WTC11 (cell line): ENCODE data around the gene RNASE4. TPM values are rescaled to one million over a fixed set of nuclear protein-coding genes. Genes with fewer than 3 reads are reported as not detected.
"Not testable (repeated sequence)": the region's sequence is repeated elsewhere in the genome, so short reads cannot be mapped to it uniquely, and the experiment has no call there.

Experiments
- ATAC-seq: fragments of 200-7000 bp; cut with Tn5 transposase; 2 replicates; pipeline ENCODE4 v1.10.0; 2021; ENCODE audit warnings: mild to moderate bottlenecking, moderate library complexity
- CTCF ChIA-PET: fragments of 300-600 bp; sonication (Branson Sonifier 250); formaldehyde crosslinking; loops from one replicate; lab custom pipeline; 2021; ENCODE audit warnings: antibody characterized with exemption; lab: Charles Lee
- POLR2A ChIA-PET: fragments of 350-600 bp; sonication (Branson Sonifier 250); formaldehyde crosslinking; loops from one replicate; lab custom pipeline; 2021; ENCODE audit warnings: antibody characterized with exemption; lab: Charles Lee
- DNase-seq: peaks from one replicate; pipeline ENCODE4 v3.0.0; 2021; ENCODE audit warnings: low spot score
- H3K27ac Mint-ChIP-seq: 2 replicates; pipeline ENCODE4 v1.8.0; 2021; ENCODE audit warnings: mixed read lengths
- H3K27me3 Mint-ChIP-seq: 2 replicates; pipeline ENCODE4 v1.8.0; 2021; ENCODE audit warnings: low read depth, mild to moderate bottlenecking, moderate library complexity, mixed read lengths
- H3K36me3 Mint-ChIP-seq: 2 replicates; pipeline ENCODE4 v1.8.0; 2021; ENCODE audit warnings: mixed read lengths
- H3K4me1 Mint-ChIP-seq: 2 replicates; pipeline ENCODE4 v1.8.0; 2022; ENCODE audit warnings: mixed read lengths
- H3K4me3 Mint-ChIP-seq: 2 replicates; pipeline ENCODE4 v1.8.0; 2021; ENCODE audit warnings: mild to moderate bottlenecking, moderate library complexity, mixed read lengths
- H3K9me3 Mint-ChIP-seq: 2 replicates; pipeline ENCODE4 v1.8.0; 2021; ENCODE audit warnings: mixed read lengths
- GABPB1 ChIP-seq: sonication (generic); formaldehyde crosslinking; IDR thresholded peaks from 2 replicates; pipeline ENCODE4 v1.8.1; 2023; ENCODE audit warnings: mild to moderate bottlenecking, missing genetic modification reagents
- SMAD4 ChIP-seq: sonication (generic); formaldehyde crosslinking; IDR thresholded peaks from 2 replicates; pipeline ENCODE4 v1.8.0; 2022; ENCODE audit warnings: mild to moderate bottlenecking, missing genetic modification reagents
- ZNF138 ChIP-seq: sonication (generic); formaldehyde crosslinking; conservative IDR thresholded peaks from 2 replicates; pipeline ENCODE4 v1.8.1; 2022; ENCODE audit warnings: mild to moderate bottlenecking, moderate library complexity, missing genetic modification reagents
- ZNF671 ChIP-seq: fragments of 250-450 bp; sonication (Bioruptor Pico); IDR thresholded peaks from 2 replicates; pipeline ENCODE4 v1.8.0; 2021; ENCODE audit warnings: mild to moderate bottlenecking
- total RNA-seq: library from RNA; stranded (reverse); gene quantifications from 3 replicates; pipeline ENCODE4 v1.2.3, GENCODE V29; 2021
- TF ChIP-seq, protein P1 (sequence below): sonication (generic); formaldehyde crosslinking; IDR thresholded peaks from 2 replicates; pipeline ENCODE4 v1.8.0; 2022; ENCODE audit warnings: missing genetic modification reagents
- TF ChIP-seq, protein P2 (sequence below): sonication (generic); formaldehyde crosslinking; IDR thresholded peaks from 2 replicates; pipeline ENCODE4 v1.8.1; 2023; ENCODE audit warnings: mild to moderate bottlenecking, moderate library complexity, missing genetic modification reagents
- TF ChIP-seq, protein P3 (sequence below): fragments of 250-450 bp; sonication (Bioruptor Pico); IDR thresholded peaks from 2 replicates; pipeline ENCODE4 v2.1.2; 2022; ENCODE audit warnings: mild to moderate bottlenecking, moderate library complexity
- TF ChIP-seq, protein P4 (sequence below): sonication (generic); formaldehyde crosslinking; IDR thresholded peaks from 2 replicates; pipeline ENCODE4 v1.8.0; 2023; ENCODE audit warnings: missing genetic modification reagents, mild to moderate bottlenecking, borderline replicate concordance
- TF ChIP-seq, protein P5 (sequence below): sonication (generic); formaldehyde crosslinking; IDR thresholded peaks from 2 replicates; pipeline ENCODE4 v1.8.0; 2023; ENCODE audit warnings: missing genetic modification reagents
- TF ChIP-seq, protein P6 (sequence below): fragments of 250-450 bp; sonication (Bioruptor Pico); IDR thresholded peaks from 2 replicates; pipeline ENCODE4 v1.9.0; 2021; ENCODE audit warnings: mild to moderate bottlenecking
- TF ChIP-seq, protein P7 (sequence below): sonication (generic); formaldehyde crosslinking; IDR thresholded peaks from 2 replicates; pipeline ENCODE4 v1.8.1; 2023; ENCODE audit warnings: mild to moderate bottlenecking, missing genetic modification reagents, moderate library complexity

The RNASE4 gene
- total RNA-seq, 1 experiment from 2014 or later = 2.8 TPM

DNA sequence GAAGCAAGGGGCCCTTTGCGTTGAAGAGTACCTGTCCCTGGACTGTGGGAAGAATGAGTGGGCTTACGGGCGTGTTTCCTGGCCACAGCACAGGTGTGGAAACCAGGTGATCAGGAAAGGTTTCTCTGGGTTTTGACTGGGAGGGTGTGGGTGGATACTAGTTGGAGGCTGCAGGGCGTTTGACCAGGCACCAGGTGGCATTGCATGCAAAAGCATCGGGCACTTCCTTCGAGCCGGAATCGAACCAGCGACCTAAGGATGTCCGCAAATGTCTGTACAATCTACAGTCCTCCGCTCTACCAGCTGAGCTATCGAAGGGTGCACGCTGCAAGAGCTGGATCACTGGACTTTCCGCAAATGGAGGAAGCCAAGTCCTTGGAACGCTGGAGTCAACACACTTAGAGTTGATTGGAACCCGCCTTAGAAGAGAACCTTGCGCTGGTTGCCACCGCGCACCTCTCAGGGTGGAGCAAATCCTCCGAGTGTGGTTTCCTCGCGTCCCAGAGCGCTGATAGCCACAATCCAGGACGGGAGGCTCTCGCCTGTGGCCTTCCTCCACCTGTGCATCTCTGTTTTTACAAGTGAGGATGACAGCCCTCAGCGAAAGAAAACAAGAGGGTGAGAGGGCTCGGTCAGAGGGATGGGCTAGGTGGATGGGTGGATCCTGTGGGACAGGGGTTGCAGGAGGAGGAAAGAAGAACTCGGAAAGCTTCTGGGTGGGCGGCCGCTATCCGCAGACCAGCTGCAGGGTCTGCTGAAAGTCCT is 21.2 kb upstream of the RNASE4 start:
- CTCF ChIA-PET = interaction anchor here (0.6 to 4.2 kb wide), 16 partner anchors 10 to 406 kb away, joined by 3 to 78 read pairs (median 5); partner anchors contain the start of gene RNASE4
- no peak overlapping the region for H3K27ac Mint-ChIP-seq

DNA sequence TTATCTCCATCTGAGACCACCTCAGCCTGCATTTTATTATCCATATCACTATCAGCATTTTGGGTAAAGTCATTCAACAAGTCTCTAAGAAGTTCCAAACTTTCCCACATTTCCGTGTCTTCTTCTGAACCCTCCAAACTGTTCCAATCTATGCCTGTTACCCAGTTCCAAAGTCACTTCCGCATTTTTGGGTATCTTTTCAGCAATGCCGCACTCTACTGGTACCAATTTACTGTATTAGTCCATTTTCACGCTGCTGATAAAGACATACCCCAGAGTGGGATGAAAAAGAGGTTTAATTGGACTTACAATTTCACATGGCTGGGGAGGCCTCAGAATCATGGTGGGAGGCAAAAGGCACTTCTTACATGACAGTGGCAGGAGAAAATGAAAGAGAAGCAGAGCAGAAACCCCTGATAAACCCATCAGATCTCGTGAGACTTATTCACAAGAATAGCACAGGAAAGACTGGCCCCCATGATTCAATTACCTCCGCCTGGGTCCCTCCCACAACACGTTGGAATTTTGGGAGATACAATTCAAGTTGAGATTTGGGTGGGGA is 17.9 kb upstream of the RNASE4 start:
- H3K36me3 Mint-ChIP-seq, H3K4me3 Mint-ChIP-seq, H3K4me1 Mint-ChIP-seq, H3K9me3 Mint-ChIP-seq, POLR2A ChIA-PET, H3K27ac Mint-ChIP-seq, DNase-seq, ATAC-seq: not testable (repeated sequence)
- CTCF ChIA-PET = interaction anchor here (4.2 kb wide), 1 partner anchor 16 kb away, joined by 78 read pairs; the partner anchor contains the start of gene RNASE4
- peaks cover 33% of the 10 kb centered on the region for H3K27me3 Mint-ChIP-seq

More for the DNA sequence above, 21.2 kb upstream of the RNASE4 start:
- Mint-ChIP-seq H3K36me3 (no peaks in the 10 kb centered on the region), H3K4me1 (peaks cover 10% of the 10 kb centered on the region), H3K4me3 (peak overlapping the region; percentile 99), H3K9me3 (no peaks in the 10 kb centered on the region), H3K27me3 (peaks cover 51% of the 10 kb centered on the region)
- DNase-seq = peak; percentile 94
- POLR2A ChIA-PET = interaction anchor here (0.7 kb wide), 1 partner anchor 25 kb away, joined by 3 read pairs; no protein-coding TSS in a partner anchor
- TF ChIP-seq ZNF671 (CRISPR knock-in tag) (no peak), ZNF138 (CRISPR knock-in tag) (no peak), GABPB1 (CRISPR knock-in tag) (peak; percentile 19; the same call in 1 of the 2 replicates)
- TF ChIP-seq, protein P1, sequence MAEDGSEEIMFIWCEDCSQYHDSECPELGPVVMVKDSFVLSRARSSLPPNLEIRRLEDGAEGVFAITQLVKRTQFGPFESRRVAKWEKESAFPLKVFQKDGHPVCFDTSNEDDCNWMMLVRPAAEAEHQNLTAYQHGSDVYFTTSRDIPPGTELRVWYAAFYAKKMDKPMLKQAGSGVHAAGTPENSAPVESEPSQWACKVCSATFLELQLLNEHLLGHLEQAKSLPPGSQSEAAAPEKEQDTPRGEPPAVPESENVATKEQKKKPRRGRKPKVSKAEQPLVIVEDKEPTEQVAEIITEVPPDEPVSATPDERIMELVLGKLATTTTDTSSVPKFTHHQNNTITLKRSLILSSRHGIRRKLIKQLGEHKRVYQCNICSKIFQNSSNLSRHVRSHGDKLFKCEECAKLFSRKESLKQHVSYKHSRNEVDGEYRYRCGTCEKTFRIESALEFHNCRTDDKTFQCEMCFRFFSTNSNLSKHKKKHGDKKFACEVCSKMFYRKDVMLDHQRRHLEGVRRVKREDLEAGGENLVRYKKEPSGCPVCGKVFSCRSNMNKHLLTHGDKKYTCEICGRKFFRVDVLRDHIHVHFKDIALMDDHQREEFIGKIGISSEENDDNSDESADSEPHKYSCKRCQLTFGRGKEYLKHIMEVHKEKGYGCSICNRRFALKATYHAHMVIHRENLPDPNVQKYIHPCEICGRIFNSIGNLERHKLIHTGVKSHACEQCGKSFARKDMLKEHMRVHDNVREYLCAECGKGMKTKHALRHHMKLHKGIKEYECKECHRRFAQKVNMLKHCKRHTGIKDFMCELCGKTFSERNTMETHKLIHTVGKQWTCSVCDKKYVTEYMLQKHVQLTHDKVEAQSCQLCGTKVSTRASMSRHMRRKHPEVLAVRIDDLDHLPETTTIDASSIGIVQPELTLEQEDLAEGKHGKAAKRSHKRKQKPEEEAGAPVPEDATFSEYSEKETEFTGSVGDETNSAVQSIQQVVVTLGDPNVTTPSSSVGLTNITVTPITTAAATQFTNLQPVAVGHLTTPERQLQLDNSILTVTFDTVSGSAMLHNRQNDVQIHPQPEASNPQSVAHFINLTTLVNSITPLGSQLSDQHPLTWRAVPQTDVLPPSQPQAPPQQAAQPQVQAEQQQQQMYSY (CRISPR knock-in tag) = peak; percentile 91
- TF ChIP-seq, protein P2, sequence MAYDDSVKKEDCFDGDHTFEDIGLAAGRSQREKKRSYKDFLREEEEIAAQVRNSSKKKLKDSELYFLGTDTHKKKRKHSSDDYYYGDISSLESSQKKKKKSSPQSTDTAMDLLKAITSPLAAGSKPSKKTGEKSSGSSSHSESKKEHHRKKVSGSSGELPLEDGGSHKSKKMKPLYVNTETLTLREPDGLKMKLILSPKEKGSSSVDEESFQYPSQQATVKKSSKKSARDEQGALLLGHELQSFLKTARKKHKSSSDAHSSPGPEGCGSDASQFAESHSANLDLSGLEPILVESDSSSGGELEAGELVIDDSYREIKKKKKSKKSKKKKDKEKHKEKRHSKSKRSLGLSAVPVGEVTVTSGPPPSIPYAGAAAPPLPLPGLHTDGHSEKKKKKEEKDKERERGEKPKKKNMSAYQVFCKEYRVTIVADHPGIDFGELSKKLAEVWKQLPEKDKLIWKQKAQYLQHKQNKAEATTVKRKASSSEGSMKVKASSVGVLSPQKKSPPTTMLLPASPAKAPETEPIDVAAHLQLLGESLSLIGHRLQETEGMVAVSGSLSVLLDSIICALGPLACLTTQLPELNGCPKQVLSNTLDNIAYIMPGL (CRISPR knock-in tag) = peak; percentile 72; the same call in 1 of the 2 replicates
- peak; percentile 77 for ATAC-seq

DNA sequence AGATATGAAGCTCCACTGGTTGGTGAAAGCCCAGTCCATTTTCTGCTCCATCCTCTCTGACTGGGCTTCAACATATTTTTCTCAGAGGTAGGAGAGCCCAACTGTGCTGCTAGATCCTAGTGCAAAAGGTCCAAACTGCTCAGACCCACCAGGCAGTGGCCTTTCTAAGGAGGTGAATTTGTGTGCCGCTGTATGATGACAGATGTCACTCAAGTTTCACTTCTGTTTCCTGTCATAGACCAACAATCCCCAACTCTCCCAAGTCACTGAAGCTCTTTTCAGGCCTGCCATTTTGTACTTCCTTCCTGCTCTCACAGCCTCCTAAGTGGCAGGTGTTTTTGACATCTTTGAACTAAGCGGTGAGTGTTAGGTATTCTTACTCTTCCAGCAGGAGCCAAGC is 16.4 kb upstream of the RNASE4 start:
- peaks cover 29% of the 10 kb centered on the region for H3K27me3 Mint-ChIP-seq
- CTCF ChIA-PET = interaction anchor here (1.1 to 4.4 kb wide), 2 partner anchors 10 to 38 kb away, joined by 3 to 17 read pairs; no protein-coding TSS in a partner anchor
- POLR2A ChIA-PET = no interaction called here
- H3K27ac Mint-ChIP-seq = no peak overlapping the region
- no peak for DNase-seq
- no peak for ATAC-seq
- H3K36me3 Mint-ChIP-seq = no peaks in the 10 kb centered on the region
- H3K4me3 Mint-ChIP-seq = no peak overlapping the region
- H3K4me1 Mint-ChIP-seq = peaks cover 2% of the 10 kb centered on the region; the same call in 1 of the 2 replicates
- no peaks in the 10 kb centered on the region for H3K9me3 Mint-ChIP-seq
- TF ChIP-seq, protein P3, sequence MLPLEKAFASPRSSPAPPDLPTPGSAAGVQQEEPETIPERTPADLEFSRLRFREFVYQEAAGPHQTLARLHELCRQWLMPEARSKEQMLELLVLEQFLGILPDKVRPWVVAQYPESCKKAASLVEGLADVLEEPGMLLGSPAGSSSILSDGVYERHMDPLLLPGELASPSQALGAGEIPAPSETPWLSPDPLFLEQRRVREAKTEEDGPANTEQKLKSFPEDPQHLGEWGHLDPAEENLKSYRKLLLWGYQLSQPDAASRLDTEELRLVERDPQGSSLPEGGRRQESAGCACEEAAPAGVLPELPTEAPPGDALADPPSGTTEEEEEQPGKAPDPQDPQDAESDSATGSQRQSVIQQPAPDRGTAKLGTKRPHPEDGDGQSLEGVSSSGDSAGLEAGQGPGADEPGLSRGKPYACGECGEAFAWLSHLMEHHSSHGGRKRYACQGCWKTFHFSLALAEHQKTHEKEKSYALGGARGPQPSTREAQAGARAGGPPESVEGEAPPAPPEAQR (CRISPR knock-in tag) = no peak
- TF ChIP-seq, protein P4, sequence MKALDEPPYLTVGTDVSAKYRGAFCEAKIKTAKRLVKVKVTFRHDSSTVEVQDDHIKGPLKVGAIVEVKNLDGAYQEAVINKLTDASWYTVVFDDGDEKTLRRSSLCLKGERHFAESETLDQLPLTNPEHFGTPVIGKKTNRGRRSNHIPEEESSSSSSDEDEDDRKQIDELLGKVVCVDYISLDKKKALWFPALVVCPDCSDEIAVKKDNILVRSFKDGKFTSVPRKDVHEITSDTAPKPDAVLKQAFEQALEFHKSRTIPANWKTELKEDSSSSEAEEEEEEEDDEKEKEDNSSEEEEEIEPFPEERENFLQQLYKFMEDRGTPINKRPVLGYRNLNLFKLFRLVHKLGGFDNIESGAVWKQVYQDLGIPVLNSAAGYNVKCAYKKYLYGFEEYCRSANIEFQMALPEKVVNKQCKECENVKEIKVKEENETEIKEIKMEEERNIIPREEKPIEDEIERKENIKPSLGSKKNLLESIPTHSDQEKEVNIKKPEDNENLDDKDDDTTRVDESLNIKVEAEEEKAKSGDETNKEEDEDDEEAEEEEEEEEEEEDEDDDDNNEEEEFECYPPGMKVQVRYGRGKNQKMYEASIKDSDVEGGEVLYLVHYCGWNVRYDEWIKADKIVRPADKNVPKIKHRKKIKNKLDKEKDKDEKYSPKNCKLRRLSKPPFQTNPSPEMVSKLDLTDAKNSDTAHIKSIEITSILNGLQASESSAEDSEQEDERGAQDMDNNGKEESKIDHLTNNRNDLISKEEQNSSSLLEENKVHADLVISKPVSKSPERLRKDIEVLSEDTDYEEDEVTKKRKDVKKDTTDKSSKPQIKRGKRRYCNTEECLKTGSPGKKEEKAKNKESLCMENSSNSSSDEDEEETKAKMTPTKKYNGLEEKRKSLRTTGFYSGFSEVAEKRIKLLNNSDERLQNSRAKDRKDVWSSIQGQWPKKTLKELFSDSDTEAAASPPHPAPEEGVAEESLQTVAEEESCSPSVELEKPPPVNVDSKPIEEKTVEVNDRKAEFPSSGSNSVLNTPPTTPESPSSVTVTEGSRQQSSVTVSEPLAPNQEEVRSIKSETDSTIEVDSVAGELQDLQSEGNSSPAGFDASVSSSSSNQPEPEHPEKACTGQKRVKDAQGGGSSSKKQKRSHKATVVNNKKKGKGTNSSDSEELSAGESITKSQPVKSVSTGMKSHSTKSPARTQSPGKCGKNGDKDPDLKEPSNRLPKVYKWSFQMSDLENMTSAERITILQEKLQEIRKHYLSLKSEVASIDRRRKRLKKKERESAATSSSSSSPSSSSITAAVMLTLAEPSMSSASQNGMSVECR (CRISPR knock-in tag) = no peak
- TF ChIP-seq, protein P5, sequence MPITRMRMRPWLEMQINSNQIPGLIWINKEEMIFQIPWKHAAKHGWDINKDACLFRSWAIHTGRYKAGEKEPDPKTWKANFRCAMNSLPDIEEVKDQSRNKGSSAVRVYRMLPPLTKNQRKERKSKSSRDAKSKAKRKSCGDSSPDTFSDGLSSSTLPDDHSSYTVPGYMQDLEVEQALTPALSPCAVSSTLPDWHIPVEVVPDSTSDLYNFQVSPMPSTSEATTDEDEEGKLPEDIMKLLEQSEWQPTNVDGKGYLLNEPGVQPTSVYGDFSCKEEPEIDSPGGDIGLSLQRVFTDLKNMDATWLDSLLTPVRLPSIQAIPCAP = no peak
- TF ChIP-seq ZNF671 (CRISPR knock-in tag) (no peak), SMAD4 (CRISPR knock-in tag) (no peak)
- TF ChIP-seq, protein P6, sequence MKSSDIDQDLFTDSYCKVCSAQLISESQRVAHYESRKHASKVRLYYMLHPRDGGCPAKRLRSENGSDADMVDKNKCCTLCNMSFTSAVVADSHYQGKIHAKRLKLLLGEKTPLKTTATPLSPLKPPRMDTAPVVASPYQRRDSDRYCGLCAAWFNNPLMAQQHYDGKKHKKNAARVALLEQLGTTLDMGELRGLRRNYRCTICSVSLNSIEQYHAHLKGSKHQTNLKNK (CRISPR knock-in tag) = no peak
- TF ChIP-seq, protein P7, sequence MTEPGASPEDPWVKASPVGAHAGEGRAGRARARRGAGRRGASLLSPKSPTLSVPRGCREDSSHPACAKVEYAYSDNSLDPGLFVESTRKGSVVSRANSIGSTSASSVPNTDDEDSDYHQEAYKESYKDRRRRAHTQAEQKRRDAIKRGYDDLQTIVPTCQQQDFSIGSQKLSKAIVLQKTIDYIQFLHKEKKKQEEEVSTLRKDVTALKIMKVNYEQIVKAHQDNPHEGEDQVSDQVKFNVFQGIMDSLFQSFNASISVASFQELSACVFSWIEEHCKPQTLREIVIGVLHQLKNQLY (CRISPR knock-in tag) = no peak
